ENCODE results near the gene MBNL2.

MBNL2 gene

DNA sequence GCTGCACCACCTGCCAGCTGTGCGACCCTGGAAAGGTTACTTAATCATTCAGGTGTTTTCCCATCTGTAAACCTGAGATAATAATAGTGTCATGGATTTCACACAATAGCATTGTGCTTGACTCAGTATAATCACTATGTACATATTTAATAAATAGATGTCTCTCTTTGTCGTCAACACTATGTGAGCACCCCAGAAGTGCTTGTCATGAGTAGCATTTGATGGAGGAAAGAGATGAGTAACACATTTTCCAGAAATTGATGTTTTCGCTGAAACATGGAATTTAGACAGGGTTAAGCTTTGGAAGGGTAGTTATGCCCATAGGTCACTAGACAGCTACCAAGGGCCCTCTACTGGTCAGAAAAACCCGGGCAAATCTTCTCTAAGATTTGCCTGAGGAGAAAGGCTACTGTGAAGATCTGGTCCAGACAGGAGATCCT is 9.5 kb upstream of the MBNL2 start:
- Histone ChIP-seq H3K9me3 (ENCODE audit: control insufficient read depth, insufficient read depth, low read length) (no peaks in the 10 kb centered on the region), H3K4me2 (ENCODE audit: low read length) (no peak overlapping the region), H3K9me2 (replicated peaks; ENCODE audit: control insufficient read depth, low read length) (no peaks in the 10 kb centered on the region), H3K4me1 (ENCODE audit: control insufficient read depth, low read length) (no peaks in the 10 kb centered on the region), H3K27ac (ENCODE audit: low read depth, low read length) (no peak overlapping the region), H3K4me3 (ENCODE audit: low read length) (no peak overlapping the region), H3K79me2 (ENCODE audit: control insufficient read depth, low read length) (no peaks in the 10 kb centered on the region), H3K36me3 (ENCODE audit: control insufficient read depth, low read length) (no peaks in the 10 kb centered on the region), H3K27me3 (ENCODE audit: control insufficient read depth, low read length) (no peaks in the 10 kb centered on the region), H4K20me1 (ENCODE audit: control insufficient read depth, insufficient read depth, low read depth, low read length) (no peaks in the 10 kb centered on the region), H3F3A (ENCODE audit: control insufficient read depth, insufficient read depth) (no peaks in the 10 kb centered on the region)
- TF ChIP-seq EZH2phosphoT487 (IDR thresholded peaks at IDR 0.05; ENCODE audit: borderline replicate concordance, low read length), result no peak
- TF ChIP-seq, protein P1, sequence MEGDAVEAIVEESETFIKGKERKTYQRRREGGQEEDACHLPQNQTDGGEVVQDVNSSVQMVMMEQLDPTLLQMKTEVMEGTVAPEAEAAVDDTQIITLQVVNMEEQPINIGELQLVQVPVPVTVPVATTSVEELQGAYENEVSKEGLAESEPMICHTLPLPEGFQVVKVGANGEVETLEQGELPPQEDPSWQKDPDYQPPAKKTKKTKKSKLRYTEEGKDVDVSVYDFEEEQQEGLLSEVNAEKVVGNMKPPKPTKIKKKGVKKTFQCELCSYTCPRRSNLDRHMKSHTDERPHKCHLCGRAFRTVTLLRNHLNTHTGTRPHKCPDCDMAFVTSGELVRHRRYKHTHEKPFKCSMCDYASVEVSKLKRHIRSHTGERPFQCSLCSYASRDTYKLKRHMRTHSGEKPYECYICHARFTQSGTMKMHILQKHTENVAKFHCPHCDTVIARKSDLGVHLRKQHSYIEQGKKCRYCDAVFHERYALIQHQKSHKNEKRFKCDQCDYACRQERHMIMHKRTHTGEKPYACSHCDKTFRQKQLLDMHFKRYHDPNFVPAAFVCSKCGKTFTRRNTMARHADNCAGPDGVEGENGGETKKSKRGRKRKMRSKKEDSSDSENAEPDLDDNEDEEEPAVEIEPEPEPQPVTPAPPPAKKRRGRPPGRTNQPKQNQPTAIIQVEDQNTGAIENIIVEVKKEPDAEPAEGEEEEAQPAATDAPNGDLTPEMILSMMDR (IDR thresholded peaks at IDR 0.05; ENCODE audit: low read depth, low read length, poor library complexity, severe bottlenecking), result peak; percentile 49

DNA sequence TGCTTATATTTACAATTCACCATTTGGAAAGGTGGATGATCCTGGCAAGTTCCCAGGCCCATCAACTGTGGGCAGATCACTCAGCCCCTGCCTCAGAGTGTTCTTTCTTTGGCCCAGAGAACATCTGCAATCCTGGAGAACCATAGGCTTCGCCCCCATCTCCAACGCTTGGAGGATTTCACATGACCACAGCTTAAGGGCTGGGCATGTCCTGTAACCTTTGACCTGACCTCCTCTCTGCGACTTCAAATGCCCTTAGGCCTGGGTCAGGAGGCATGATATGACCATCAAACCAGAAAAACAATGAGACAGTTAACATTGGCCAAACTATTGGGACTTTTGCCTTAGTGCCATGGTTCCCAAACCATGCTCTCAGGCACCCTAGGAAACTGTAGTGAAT is 7.2 kb upstream of the MBNL2 start:
- Histone ChIP-seq H3K4me2 (ENCODE audit: low read length) (no peak overlapping the region), H3K79me2 (ENCODE audit: control insufficient read depth, low read length) (no peaks in the 10 kb centered on the region), H3K9me3 (ENCODE audit: control insufficient read depth, insufficient read depth, low read length) (no peaks in the 10 kb centered on the region), H4K20me1 (ENCODE audit: control insufficient read depth, insufficient read depth, low read depth, low read length) (no peaks in the 10 kb centered on the region), H3K9me2 (replicated peaks; ENCODE audit: control insufficient read depth, low read length) (no peaks in the 10 kb centered on the region), H3K4me3 (ENCODE audit: low read length) (no peak overlapping the region), H3K27me3 (ENCODE audit: control insufficient read depth, low read length) (no peaks in the 10 kb centered on the region), H3K36me3 (ENCODE audit: control insufficient read depth, low read length) (no peaks in the 10 kb centered on the region), H3K4me1 (ENCODE audit: control insufficient read depth, low read length) (no peaks in the 10 kb centered on the region), H3K27ac (ENCODE audit: low read depth, low read length) (no peak overlapping the region), H3F3A (ENCODE audit: control insufficient read depth, insufficient read depth) (no peaks in the 10 kb centered on the region)
- no peak for TF ChIP-seq EZH2phosphoT487 (IDR thresholded peaks at IDR 0.05; ENCODE audit: borderline replicate concordance, low read length)
- TF ChIP-seq, protein P1 (IDR thresholded peaks at IDR 0.05; ENCODE audit: low read depth, low read length, poor library complexity, severe bottlenecking), result no peak

DNA sequence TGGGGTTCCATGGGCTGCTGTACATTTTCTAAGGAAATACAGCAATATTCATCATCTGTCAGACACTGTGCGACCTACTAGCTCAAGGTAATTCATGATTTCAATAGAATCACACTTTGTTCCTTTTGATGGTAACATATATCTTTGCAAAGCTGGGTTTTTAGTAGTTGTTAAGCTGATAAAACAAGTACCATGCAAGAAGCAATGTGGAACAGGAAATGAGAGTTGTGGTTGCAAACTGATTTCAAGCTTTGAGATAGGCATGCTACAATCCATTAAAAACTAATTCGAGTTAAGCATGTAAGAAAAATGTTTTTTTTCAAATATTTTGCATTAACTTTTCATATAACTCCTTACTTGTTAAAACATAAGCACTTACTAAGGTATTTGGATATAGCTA is 6.8 kb upstream of the MBNL2 start:
- no peaks in the 10 kb centered on the region for H3K9me3 ChIP-seq (ENCODE audit: control insufficient read depth, insufficient read depth, low read length)
- TF ChIP-seq EZH2phosphoT487 (IDR thresholded peaks at IDR 0.05; ENCODE audit: borderline replicate concordance, low read length), result no peak
- TF ChIP-seq, protein P1 (IDR thresholded peaks at IDR 0.05; ENCODE audit: low read depth, low read length, poor library complexity, severe bottlenecking), result no peak
- H4K20me1 ChIP-seq (ENCODE audit: control insufficient read depth, insufficient read depth, low read depth, low read length), result no peaks in the 10 kb centered on the region
- H3K36me3 ChIP-seq (ENCODE audit: control insufficient read depth, low read length), result no peaks in the 10 kb centered on the region
- no peaks in the 10 kb centered on the region for H3F3A ChIP-seq (ENCODE audit: control insufficient read depth, insufficient read depth)
- H3K9me2 ChIP-seq (replicated peaks; ENCODE audit: control insufficient read depth, low read length), result no peaks in the 10 kb centered on the region
- H3K4me2 ChIP-seq (ENCODE audit: low read length), result no peak overlapping the region
- H3K4me3 ChIP-seq (ENCODE audit: low read length), result no peak overlapping the region
- H3K4me1 ChIP-seq (ENCODE audit: control insufficient read depth, low read length), result no peaks in the 10 kb centered on the region
- H3K79me2 ChIP-seq (ENCODE audit: control insufficient read depth, low read length), result no peaks in the 10 kb centered on the region
- no peak overlapping the region for H3K27ac ChIP-seq (ENCODE audit: low read depth, low read length)
- H3K27me3 ChIP-seq (ENCODE audit: control insufficient read depth, low read length), result no peaks in the 10 kb centered on the region

DNA sequence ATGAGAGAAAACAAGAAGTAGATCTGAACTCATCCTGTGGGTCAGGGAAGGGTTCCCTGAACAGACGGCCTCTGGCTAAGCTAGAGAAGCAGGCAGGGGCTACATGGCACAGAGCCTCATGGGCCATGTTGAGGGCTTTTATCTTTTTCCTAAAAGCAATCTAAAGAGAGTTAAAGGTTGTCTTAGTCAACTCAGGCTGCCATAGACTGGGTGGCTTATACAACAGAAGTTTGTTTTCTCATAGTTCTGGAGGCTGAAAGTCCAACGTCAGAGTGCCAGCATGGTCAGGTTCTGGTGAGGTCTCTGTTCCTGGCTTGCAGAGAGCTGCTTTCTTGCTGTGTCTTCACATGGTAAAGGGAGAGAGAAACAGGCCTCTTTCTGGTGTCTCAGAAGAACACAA is 2.9 kb upstream of the MBNL2 start:
- peaks cover 13% of the 10 kb centered on the region for H3K4me1 ChIP-seq (ENCODE audit: control insufficient read depth, low read length)
- no peaks in the 10 kb centered on the region for H3K27me3 ChIP-seq (ENCODE audit: control insufficient read depth, low read length)
- no peak overlapping the region for H3K4me3 ChIP-seq (ENCODE audit: low read length)
- no peak overlapping the region for H3K27ac ChIP-seq (ENCODE audit: low read depth, low read length)
- H3K4me2 ChIP-seq (ENCODE audit: low read length), result no peak overlapping the region
- H3K9me3 ChIP-seq (ENCODE audit: control insufficient read depth, insufficient read depth, low read length), result no peaks in the 10 kb centered on the region
- TF ChIP-seq EZH2phosphoT487 (IDR thresholded peaks at IDR 0.05; ENCODE audit: borderline replicate concordance, low read length), result no peak
- TF ChIP-seq, protein P1 (IDR thresholded peaks at IDR 0.05; ENCODE audit: low read depth, low read length, poor library complexity, severe bottlenecking), result no peak
- no peaks in the 10 kb centered on the region for H4K20me1 ChIP-seq (ENCODE audit: control insufficient read depth, insufficient read depth, low read depth, low read length)
- peaks cover 11% of the 10 kb centered on the region for H3F3A ChIP-seq (ENCODE audit: control insufficient read depth, insufficient read depth)
- peaks cover 21% of the 10 kb centered on the region for H3K79me2 ChIP-seq (ENCODE audit: control insufficient read depth, low read length)
- H3K36me3 ChIP-seq (ENCODE audit: control insufficient read depth, low read length), result no peaks in the 10 kb centered on the region
- H3K9me2 ChIP-seq (replicated peaks; ENCODE audit: control insufficient read depth, low read length), result no peaks in the 10 kb centered on the region

Measured in DOHH2 (cell line).